Adrenal gland (tissue), 12 donors: ENCODE data around the gene EDAR. TPM values are rescaled to one million over a fixed set of nuclear protein-coding genes. Genes with fewer than 3 reads are reported as not detected.

Experiments
- DNase-seq, 7 donors: peaks; one replicate each; pipeline ENCODE4 v3.0.0-alpha.2; 2019 to 2020
- H3K27ac ChIP-seq, 5 donors: fragments of 200-600 bp; sonication (generic) in 4 of 5; 1 replicate in 3 of 5; 2 replicates in 2 of 5; pipeline versions ENCODE4 v1.5.1 to v1.8.0; 2016 to 2020; ENCODE audit warnings: mild to moderate bottlenecking in 1 of 5
- H3K27me3 ChIP-seq: fragments of 200-600 bp; 2 replicates; pipeline ENCODE4 v1.8.0; 2021
- H3K36me3 ChIP-seq, 2 donors: fragments of 200-600 bp; replicated peaks in 1 of 2; 1 replicate in 1 of 2; 2 replicates in 1 of 2; pipeline versions ENCODE4 v1.5.1 to v1.8.0; 2018 to 2022
- H3K4me1 ChIP-seq, 2 donors: fragments of 200-600 bp; replicated peaks in 1 of 2; 1 replicate in 1 of 2; 2 replicates in 1 of 2; pipeline versions ENCODE4 v1.5.1 to v1.8.0; 2018 to 2021
- H3K4me3 ChIP-seq, 4 donors: fragments of 200-600 bp; sonication (generic) in 3 of 4; one replicate each; pipeline ENCODE4 v1.5.1; 2016 to 2018
- H3K9me3 ChIP-seq, 3 donors: fragments of 200-600 bp; sonication (generic) in 1 of 3; replicated peaks in 1 of 3; 1 replicate in 2 of 3; 2 replicates in 1 of 3; pipeline versions ENCODE4 v1.5.1 to v1.8.0; 2016 to 2021
- POLR2A ChIP-seq, 2 donors: fragments of 450-650 bp; IDR thresholded peaks; one replicate each; pipeline ENCODE4 v1.6.1; 2017; ENCODE audit warnings: antibody characterized with exemption in 2 of 2, mild to moderate bottlenecking in 2 of 2, moderate library complexity in 1 of 2
- WGBS, 4 donors: extraction: QIAGEN DNeasy Blood & Tissue Kit in 2 of 4; methylation state at CpG; one replicate each; pipeline versions ENCODE4 v1.1.5 to v1.1.7; 2013 to 2017; 5-methylcytosine and 5-hydroxymethylcytosine counted together
- intact Hi-C, 2 donors: fragments of 100-400 bp; cut with DNase I; formaldehyde crosslinking; loops; one replicate each; pipeline versions ENCODE4 v1.14.1 to v1.15.0; 2022 to 2023
- polyA plus RNA-seq, 3 donors: library from polyadenylated mRNA; stranded (reverse); fragments of 200-250 nt in 2 of 3; fragments of 350-450 nt in 1 of 3; fragmentation: Illumina TruSeq in 1 of 3; extraction: RNeasy Lipid Tissue Mini Kit (QIAGEN cat#74804) in 1 of 3; gene quantifications; one replicate each; pipeline ENCODE4 v1.2.3, GENCODE V29; 2013 to 2014
- total RNA-seq, 9 donors: library from RNA; depleted of rRNA in 4 of 9; stranded (reverse); fragments of >200 nt in 4 of 9; fragments of 120-200 nt in 1 of 9; fragmentation: NEBNext Ultra II Directional in 1 of 9; extraction: Animal tissue kit (Norgen Biotek cat#: 25700) in 1 of 9; gene quantifications; one replicate each; pipeline versions ENCODE4 v1.1.0 to v1.2.4, GENCODE V29; 2013 to 2023
- TF ChIP-seq, protein P1 (sequence below), 6 experiments: fragments of 450-650 bp in 4 of 6; fragments of 200-600 bp in 2 of 6; sonication (generic) in 1 of 6; IDR thresholded peaks; 1 replicate in 5 of 6; 2 replicates in 1 of 6; pipeline versions ENCODE4 v1.5.1 to v1.8.0; 2016 to 2021; ENCODE audit warnings: antibody characterized with exemption in 6 of 6, mild to moderate bottlenecking in 2 of 6, moderate library complexity in 1 of 6
- donor health status: healthy with polysubstance abuse.
- donor health status: Bipolar disorder and iron deficiency.
- donor health status: DM: yes; HTN: yes; CAD: no.
- donor health status: DM: no; HTN: no; CAD: no.
- donor health status: DM: no; HTN: no; CAD: no.
- donor health status: DM: yes; HTN: yes; CAD: no.

EDAR gene
- total and polyA plus RNA-seq, 12 donors = not detected

DNA sequence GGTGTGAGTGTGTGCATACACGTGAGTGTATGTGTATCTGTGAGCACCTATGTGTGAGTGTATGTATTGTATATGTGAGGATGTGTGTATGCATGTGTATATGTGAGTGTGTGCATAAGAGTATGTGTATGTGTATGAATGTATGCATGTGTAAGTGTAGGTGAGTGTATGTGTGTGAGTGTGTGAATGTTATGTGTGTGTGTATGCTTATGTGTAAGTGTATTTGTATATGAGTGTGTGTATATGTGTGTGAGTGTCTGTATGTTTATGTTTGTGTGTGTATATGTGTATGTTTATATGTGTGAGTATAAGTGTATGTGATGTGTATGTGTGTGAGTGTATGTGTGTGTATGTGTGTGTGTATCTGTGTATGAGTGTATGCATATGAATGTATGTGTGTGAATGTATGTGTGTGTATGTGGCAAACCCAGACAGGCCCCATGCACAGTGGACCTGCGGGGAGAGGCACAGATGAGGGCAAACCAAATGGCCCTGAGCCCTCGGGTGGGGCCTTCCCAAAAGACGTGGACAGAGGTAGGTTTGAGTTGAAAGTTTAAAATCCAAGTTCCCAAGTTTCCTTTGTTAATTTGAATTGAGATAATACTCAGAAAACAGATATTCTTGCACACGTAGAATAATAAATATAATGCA is 51.5 kb downstream of the EDAR start:
- 83 to 88% (median 86%) methylated on average over 5 of the region's 5 CpGs for WGBS, 4 donors
- H3K27me3 ChIP-seq = no peaks in the 10 kb centered on the region
- peaks cover 0 to 7% of the 10 kb centered on the region in 2 donors for H3K4me1 ChIP-seq
- no peak overlapping the region for H3K4me3 ChIP-seq
- intact Hi-C loops = no loop called here
- no peaks in the 10 kb centered on the region for H3K36me3 ChIP-seq
- no peak for DNase-seq
- no peak for TF ChIP-seq POLR2A (IDR thresholded peaks at IDR 0.05)
- TF ChIP-seq, protein P1, sequence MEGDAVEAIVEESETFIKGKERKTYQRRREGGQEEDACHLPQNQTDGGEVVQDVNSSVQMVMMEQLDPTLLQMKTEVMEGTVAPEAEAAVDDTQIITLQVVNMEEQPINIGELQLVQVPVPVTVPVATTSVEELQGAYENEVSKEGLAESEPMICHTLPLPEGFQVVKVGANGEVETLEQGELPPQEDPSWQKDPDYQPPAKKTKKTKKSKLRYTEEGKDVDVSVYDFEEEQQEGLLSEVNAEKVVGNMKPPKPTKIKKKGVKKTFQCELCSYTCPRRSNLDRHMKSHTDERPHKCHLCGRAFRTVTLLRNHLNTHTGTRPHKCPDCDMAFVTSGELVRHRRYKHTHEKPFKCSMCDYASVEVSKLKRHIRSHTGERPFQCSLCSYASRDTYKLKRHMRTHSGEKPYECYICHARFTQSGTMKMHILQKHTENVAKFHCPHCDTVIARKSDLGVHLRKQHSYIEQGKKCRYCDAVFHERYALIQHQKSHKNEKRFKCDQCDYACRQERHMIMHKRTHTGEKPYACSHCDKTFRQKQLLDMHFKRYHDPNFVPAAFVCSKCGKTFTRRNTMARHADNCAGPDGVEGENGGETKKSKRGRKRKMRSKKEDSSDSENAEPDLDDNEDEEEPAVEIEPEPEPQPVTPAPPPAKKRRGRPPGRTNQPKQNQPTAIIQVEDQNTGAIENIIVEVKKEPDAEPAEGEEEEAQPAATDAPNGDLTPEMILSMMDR (IDR thresholded peaks at IDR 0.05) = no peak
- no peak overlapping the region for H3K27ac ChIP-seq
- H3K9me3 ChIP-seq = no peaks in the 10 kb centered on the region

DNA sequence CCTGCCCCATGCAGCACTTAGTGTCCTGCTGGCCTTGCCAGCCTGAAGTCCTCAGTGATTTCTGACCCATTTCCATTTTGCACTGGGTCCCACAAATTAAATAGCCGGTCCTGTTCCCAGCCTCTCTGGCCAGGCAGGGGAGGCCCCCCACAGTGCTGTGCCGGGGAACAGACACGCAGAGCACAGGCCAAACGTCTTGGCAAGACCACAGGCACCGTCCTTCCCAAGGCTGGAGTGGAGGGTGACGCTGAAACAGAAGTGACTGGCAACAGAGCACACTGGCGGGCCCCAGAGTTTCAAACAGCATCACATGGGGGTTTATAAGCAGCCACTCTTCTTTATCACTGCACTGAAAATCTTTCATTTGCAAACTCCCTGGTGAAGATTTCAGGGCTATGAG is 52.2 kb downstream of the EDAR start:
- no peaks in the 10 kb centered on the region for H3K9me3 ChIP-seq
- WGBS, 4 donors = 79 to 87% (median 81%) methylated on average over 6 to 7 of the region's 7 CpGs; no CpG with 5 or more reads in 1 of the 4 donors
- no peak overlapping the region for H3K27ac ChIP-seq
- H3K4me3 ChIP-seq = no peak overlapping the region
- H3K36me3 ChIP-seq = no peaks in the 10 kb centered on the region
- no peak for DNase-seq
- intact Hi-C loops = no loop called here
- TF ChIP-seq, protein P1 (IDR thresholded peaks at IDR 0.05) = no peak
- no peak for TF ChIP-seq POLR2A (IDR thresholded peaks at IDR 0.05)
- no peaks in the 10 kb centered on the region for H3K27me3 ChIP-seq
- peaks cover 0 to 7% of the 10 kb centered on the region in 2 donors for H3K4me1 ChIP-seq

DNA sequence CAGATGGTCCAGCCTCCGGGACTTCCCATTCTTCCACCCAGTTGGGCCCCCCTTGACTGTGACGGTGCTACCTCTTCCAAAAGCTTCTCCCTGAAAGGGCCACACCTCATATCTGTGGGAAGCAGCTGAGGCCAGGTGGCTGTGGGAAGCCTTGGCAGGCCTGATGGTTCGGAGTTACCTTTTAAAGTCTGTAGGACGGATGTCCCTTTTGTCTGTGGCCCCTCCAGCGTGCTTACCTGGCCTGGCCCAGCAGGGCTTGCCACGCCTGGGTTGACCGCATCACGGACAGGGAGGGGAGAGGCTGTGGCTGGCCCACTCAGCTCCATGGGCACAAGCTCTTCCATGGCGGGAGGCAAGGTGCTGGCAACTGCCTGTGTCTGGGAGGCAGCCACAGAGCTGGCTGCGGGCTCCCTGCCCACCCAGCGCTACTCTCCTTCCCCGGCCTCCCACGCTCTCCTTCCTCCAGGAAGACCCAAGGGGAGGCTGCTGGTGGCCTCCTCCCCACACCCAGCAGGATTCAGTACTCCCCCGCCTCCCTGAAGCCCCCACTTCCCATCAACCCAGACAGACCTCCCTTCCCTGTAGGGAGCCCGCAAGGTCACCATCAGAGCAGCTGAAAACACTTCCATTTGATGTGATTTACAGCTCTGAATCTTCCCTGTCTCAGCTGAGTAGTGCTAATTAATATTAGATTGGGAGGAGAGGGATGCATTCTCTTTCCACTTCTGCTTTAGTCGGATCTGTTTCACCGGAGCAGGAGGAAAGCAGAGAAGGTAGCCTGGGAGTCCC is 52.8 kb downstream of the EDAR start:
- Histone ChIP-seq H3K27ac (no peak overlapping the region), H3K4me3 (no peak overlapping the region), H3K27me3 (no peaks in the 10 kb centered on the region), H3K9me3 (no peaks in the 10 kb centered on the region), H3K36me3 (no peaks in the 10 kb centered on the region), H3K4me1 (peaks cover 0 to 5% of the 10 kb centered on the region in 2 donors)
- intact Hi-C loops = no loop called here
- no peak for DNase-seq
- WGBS, 4 donors = 84 to 92% (median 89%) methylated on average over 13 to 17 of the region's 17 CpGs
- TF ChIP-seq POLR2A (IDR thresholded peaks at IDR 0.05) = no peak
- TF ChIP-seq, protein P1 (IDR thresholded peaks at IDR 0.05) = no peak

DNA sequence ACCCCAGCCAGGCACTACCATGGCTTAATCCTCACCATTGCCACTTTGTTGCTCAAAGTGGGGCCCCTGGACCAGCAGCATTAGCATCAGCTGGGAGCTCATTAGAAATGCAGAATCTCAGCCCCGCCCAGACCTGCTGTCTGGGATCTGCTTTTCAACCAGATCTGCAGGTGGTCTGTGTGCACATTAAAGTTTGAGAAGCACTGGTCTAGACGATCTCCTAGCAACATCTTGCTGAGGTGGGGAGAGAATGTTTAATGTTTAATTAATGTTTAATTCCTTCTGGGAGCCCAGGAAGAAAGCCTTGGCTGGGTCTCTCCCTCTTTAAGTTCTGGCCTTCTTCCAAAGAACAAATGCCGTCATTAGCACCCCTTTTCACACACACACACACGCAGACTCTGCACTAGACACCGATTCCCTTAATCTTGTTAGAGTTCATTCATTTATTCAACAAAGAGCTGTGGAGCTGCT is 53.7 kb downstream of the EDAR start:
- WGBS, 4 donors = 70 to 86% (median 82%) methylated on average over 5 of the region's 5 CpGs
- H3K4me1 ChIP-seq = no peaks in the 10 kb centered on the region
- H3K4me3 ChIP-seq = no peak overlapping the region
- H3K27me3 ChIP-seq = no peaks in the 10 kb centered on the region
- DNase-seq = no peak
- no peaks in the 10 kb centered on the region for H3K9me3 ChIP-seq
- intact Hi-C loops = no loop called here
- TF ChIP-seq POLR2A (IDR thresholded peaks at IDR 0.05) = no peak
- TF ChIP-seq, protein P1 (IDR thresholded peaks at IDR 0.05) = no peak
- H3K36me3 ChIP-seq = no peaks in the 10 kb centered on the region
- H3K27ac ChIP-seq = no peak overlapping the region
